ENCODE results near the gene NPPB. TPM values are rescaled to one million over a fixed set of nuclear protein-coding genes. Genes with fewer than 3 reads are reported as not detected.

The NPPB gene
- total RNA-seq, 3 donors from 2014 or later, result not detected

GRCh38 chr1:11854519-11854918 lies 4.2 kb downstream of the NPPB start:
- ATAC-seq (no peak), DNase-seq (no peak)
- TF ChIP-seq, protein P1, sequence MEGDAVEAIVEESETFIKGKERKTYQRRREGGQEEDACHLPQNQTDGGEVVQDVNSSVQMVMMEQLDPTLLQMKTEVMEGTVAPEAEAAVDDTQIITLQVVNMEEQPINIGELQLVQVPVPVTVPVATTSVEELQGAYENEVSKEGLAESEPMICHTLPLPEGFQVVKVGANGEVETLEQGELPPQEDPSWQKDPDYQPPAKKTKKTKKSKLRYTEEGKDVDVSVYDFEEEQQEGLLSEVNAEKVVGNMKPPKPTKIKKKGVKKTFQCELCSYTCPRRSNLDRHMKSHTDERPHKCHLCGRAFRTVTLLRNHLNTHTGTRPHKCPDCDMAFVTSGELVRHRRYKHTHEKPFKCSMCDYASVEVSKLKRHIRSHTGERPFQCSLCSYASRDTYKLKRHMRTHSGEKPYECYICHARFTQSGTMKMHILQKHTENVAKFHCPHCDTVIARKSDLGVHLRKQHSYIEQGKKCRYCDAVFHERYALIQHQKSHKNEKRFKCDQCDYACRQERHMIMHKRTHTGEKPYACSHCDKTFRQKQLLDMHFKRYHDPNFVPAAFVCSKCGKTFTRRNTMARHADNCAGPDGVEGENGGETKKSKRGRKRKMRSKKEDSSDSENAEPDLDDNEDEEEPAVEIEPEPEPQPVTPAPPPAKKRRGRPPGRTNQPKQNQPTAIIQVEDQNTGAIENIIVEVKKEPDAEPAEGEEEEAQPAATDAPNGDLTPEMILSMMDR (IDR thresholded peaks at IDR 0.05), result no peak
- Histone ChIP-seq H3K9me3 (no peaks in the 10 kb centered on the region), H3K4me1 (ENCODE audit: low read depth) (no peaks in the 10 kb centered on the region), H3K4me3 (no peak overlapping the region), H3K36me3 (ENCODE audit: low read depth) (no peaks in the 10 kb centered on the region)
- intact Hi-C loops (cut with DNase I, micrococcal nuclease), result no loop called here

DNA sequence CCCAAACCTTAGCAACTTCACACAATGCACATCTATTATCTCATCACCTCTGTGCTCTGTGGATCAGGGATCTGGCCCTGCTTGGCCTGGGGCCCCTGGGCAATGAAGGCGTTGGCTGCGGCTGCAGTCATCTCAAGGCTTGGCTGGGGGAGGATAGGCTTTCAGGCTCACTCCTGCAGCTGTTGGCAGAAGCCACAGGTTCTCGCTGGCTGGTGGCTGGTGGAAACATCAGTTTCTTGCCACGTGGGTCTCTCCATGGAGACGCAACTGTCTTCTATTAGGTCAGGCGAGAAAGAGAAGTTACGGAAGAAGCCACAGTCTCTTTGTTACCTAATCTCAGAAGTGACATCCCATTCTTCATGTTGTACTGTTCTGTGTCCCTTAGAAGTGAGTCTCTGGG lies 7.6 kb downstream of the NPPB start:
- Histone ChIP-seq H3K9me3 (no peaks in the 10 kb centered on the region), H3K36me3 (ENCODE audit: low read depth) (no peaks in the 10 kb centered on the region), H3K4me1 (ENCODE audit: low read depth) (no peaks in the 10 kb centered on the region), H3K4me3 (no peak overlapping the region)
- DNase-seq (no peak), ATAC-seq (no peak)
- intact Hi-C loops (cut with DNase I, micrococcal nuclease), result no loop called here
- TF ChIP-seq, protein P1 (IDR thresholded peaks at IDR 0.05), result no peak

DNA sequence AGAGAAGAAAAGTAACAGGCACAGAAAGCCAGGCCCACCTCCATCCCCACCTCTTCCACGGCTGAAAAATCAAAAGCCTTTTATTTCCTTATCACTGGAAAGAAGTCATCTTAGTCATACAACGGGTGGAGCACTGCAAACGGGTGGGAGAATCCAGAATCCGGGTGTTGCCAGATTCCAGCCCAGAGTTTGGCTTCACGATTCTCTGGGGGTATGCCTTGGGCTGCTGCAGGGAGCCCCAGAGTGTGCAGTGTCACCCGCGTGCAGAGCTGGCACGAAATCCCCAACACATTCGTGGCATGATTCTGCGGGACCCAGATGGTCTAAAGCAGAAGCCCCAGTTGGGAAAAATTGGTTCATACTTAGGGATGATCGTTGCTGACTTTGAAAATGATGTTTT lies 8.6 kb downstream of the NPPB start:
- intact Hi-C loops (cut with DNase I, micrococcal nuclease), result no loop called here

DNA sequence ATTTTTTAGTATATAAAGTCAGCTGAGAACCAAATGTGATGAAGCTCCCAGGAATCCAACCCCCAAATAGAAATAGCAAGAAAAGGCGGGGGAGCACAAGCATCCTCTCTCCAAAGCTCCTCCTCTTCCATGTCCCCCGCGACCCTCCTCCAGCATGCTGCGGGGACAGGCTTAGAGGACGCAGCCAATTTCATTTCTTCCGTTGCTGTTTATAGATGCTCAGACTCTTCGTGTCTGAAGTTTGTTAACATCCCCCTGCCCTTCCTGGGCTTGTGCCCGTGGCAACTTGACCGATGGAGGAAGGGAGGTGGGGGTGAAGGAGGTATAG lies 10.4 kb downstream of the NPPB start:
- no peak for DNase-seq
- Histone ChIP-seq H3K4me3 (no peak overlapping the region), H3K4me1 (ENCODE audit: low read depth) (no peaks in the 10 kb centered on the region), H3K36me3 (ENCODE audit: low read depth) (no peaks in the 10 kb centered on the region), H3K9me3 (no peaks in the 10 kb centered on the region)
- no peak for ATAC-seq
- TF ChIP-seq, protein P1 (IDR thresholded peaks at IDR 0.05), result no peak
- intact Hi-C loops (cut with DNase I, micrococcal nuclease), result loop anchor here in 1 of 2 donors (10.0 kb wide), 1 partner anchor 46 kb away; no protein-coding TSS in a partner anchor

More for the DNA sequence above, 8.6 kb downstream of the NPPB start:
- TF ChIP-seq, protein P1 (IDR thresholded peaks at IDR 0.05), result no peak
- Histone ChIP-seq H3K36me3 (ENCODE audit: low read depth) (no peaks in the 10 kb centered on the region), H3K9me3 (no peaks in the 10 kb centered on the region), H3K4me1 (ENCODE audit: low read depth) (no peaks in the 10 kb centered on the region), H3K4me3 (no peak overlapping the region)
- DNase-seq, result no peak
- ATAC-seq, result no peak

- DNase-seq (no peak), ATAC-seq (peak; percentile 17)
- TF ChIP-seq, protein P1 (IDR thresholded peaks at IDR 0.05), result no peak
- Histone ChIP-seq H3K4me1 (ENCODE audit: low read depth) (no peaks in the 10 kb centered on the region), H3K4me3 (no peak within 1 kb of the TSS), H3K9me3 (no peaks in the 10 kb centered on the region), H3K36me3 (ENCODE audit: low read depth) (no peaks in the 10 kb centered on the region)
- intact Hi-C loops (cut with DNase I, micrococcal nuclease), result loop anchor here in 1 of 2 donors (10.0 kb wide), 1 partner anchor 47 kb away; no protein-coding TSS in a partner anchor
Observed at GRCh38 chr1:11847667-11848372, 10.9 kb downstream of the NPPB start, which contains the start of gene NPPA. Gene NPPA, minus strand, starts transcription at chr1:11847783. Its CDS starts 99 bp downstream, at chr1:11847684.
